ENCODE results near the gene PRIMA1. TPM values are rescaled to one million over a fixed set of nuclear protein-coding genes. Genes with fewer than 3 reads are reported as not detected.

PRIMA1 gene
- total and polyA plus RNA-seq, 9 of the 15 experiments (the other 6 are each of a cell fraction or from before 2014, with no cell fraction given) = not detected

DNA sequence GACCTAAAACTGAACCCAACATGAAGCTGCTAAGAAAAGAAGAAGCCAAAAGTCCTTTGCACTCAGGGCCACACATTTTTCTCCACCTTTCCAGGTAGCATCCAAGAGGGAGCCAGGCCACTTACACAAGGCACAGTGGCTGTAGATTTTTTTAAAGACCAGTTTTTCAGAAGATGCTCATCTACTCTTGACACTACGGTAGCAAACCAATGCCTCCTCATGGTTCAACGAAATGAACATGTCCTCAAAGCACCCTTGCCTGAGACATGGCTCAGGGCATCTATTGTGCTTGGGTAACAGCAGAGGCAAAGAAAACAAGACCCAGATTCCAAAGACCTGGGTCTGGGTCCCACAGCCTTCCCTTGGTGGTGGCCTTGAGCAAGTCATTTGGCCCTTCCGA, 22.3 kb downstream of the PRIMA1 start:
- POLR2A ChIA-PET = no interaction called here
- H3K4me3 ChIP-seq = no peak overlapping the region
- intact Hi-C loops (cut with micrococcal nuclease) (no loop called here), in situ Hi-C loops (cut with MboI) (no loop called here)
- H3K4me1 ChIP-seq (replicated peaks in 1 of 2; ENCODE audit: control insufficient read depth in 2 of 2, insufficient read depth in 2 of 2, low read length in 2 of 2) = no peaks in the 10 kb centered on the region
- H4K20me1 ChIP-seq (replicated peaks; ENCODE audit: control insufficient read depth, insufficient read depth, low read length) = no peaks in the 10 kb centered on the region
- peaks cover 0 to 18% of the 10 kb centered on the region in 2 experiments; a peak in 2 of 5 replicates for H3K27me3 ChIP-seq (ENCODE audit: control insufficient read depth in 2 of 2, insufficient read depth in 2 of 2, low read length in 2 of 2)
- H3K79me2 ChIP-seq (ENCODE audit: control insufficient read depth, insufficient read depth, low read length) = no peaks in the 10 kb centered on the region
- H3K4me2 ChIP-seq (ENCODE audit: insufficient read depth, low read length) = no peak overlapping the region
- CTCF ChIA-PET (ENCODE audit: low intra/inter-chr PET ratio) = no interaction called here
- no TSS peak for BruUV-seq (replicated peaks)
- no peak for ATAC-seq
- no peak for TF ChIP-seq ZNF282 (CRISPR knock-in tag; IDR thresholded peaks at IDR 0.05)
- TF ChIP-seq KAT7 (CRISPR knock-in tag; IDR thresholded peaks at IDR 0.05; ENCODE audit: borderline replicate concordance) = no peak
- TF ChIP-seq EZH2 (IDR thresholded peaks at IDR 0.05; ENCODE audit: borderline replicate concordance, low read depth, low read length) = no peak
- TF ChIP-seq CXXC5 (CRISPR knock-in tag; IDR thresholded peaks at IDR 0.05) = no peak
- no peak for TF ChIP-seq ZNF140 (CRISPR knock-in tag; IDR thresholded peaks at IDR 0.05)
- TF ChIP-seq PRMT5 (CRISPR knock-in tag; IDR thresholded peaks at IDR 0.05) = no peak
- no peak for TF ChIP-seq MBD1 (CRISPR knock-in tag; IDR thresholded peaks at IDR 0.05)
- TF ChIP-seq MEIS2 (IDR thresholded peaks at IDR 0.05; ENCODE audit: partially characterized antibody) = no peak
- TF ChIP-seq FOXA1 (IDR thresholded peaks at IDR 0.05; ENCODE audit: borderline replicate concordance) = no peak
- no peak for TF ChIP-seq DPF2 (IDR thresholded peaks at IDR 0.05)
- no peak for TF ChIP-seq NFRKB (IDR thresholded peaks at IDR 0.05; ENCODE audit: low read depth)
- no peak for TF ChIP-seq RBM17 (IDR thresholded peaks at IDR 0.05; ENCODE audit: borderline replicate concordance, low read depth, low read length)
- TF ChIP-seq REST (IDR thresholded peaks at IDR 0.05; ENCODE audit: borderline replicate concordance) = no peak
- TF ChIP-seq REST (CRISPR knock-in tag; IDR thresholded peaks at IDR 0.05; ENCODE audit: low read depth) = no peak
- H3K27ac ChIP-seq (ENCODE audit: extremely low read depth, low read depth, low read length) = no peak overlapping the region
- H3K9ac ChIP-seq (ENCODE audit: insufficient read depth in 1 of 2, low read depth in 2 of 2, low read length in 2 of 2) = no peak overlapping the region
- no peaks in the 10 kb centered on the region for H3K9me3 ChIP-seq (replicated peaks; ENCODE audit: control insufficient read depth, insufficient read depth, low read depth, low read length)
- no peak for DNase-seq (ENCODE audit: extremely low read depth in 1 of 4, low spot score in 3 of 4)
- no peak for FAIRE-seq
- H3K9me1 ChIP-seq (ENCODE audit: control insufficient read depth, insufficient read depth, low read length) = no peaks in the 10 kb centered on the region
- no peaks in the 10 kb centered on the region for H3K36me3 ChIP-seq (ENCODE audit: control insufficient read depth, insufficient read depth, low read length)
- H2AFZ ChIP-seq (ENCODE audit: low read depth, low read length) = no peak overlapping the region
- 0% methylated on average over 3 of the region's 3 CpGs for WGBS (ENCODE audit: insufficient coverage, low coverage, missing lambda C conversion rate)
